ENCODE measurements around the gene CFAP91.

Gene CFAP91

DNA sequence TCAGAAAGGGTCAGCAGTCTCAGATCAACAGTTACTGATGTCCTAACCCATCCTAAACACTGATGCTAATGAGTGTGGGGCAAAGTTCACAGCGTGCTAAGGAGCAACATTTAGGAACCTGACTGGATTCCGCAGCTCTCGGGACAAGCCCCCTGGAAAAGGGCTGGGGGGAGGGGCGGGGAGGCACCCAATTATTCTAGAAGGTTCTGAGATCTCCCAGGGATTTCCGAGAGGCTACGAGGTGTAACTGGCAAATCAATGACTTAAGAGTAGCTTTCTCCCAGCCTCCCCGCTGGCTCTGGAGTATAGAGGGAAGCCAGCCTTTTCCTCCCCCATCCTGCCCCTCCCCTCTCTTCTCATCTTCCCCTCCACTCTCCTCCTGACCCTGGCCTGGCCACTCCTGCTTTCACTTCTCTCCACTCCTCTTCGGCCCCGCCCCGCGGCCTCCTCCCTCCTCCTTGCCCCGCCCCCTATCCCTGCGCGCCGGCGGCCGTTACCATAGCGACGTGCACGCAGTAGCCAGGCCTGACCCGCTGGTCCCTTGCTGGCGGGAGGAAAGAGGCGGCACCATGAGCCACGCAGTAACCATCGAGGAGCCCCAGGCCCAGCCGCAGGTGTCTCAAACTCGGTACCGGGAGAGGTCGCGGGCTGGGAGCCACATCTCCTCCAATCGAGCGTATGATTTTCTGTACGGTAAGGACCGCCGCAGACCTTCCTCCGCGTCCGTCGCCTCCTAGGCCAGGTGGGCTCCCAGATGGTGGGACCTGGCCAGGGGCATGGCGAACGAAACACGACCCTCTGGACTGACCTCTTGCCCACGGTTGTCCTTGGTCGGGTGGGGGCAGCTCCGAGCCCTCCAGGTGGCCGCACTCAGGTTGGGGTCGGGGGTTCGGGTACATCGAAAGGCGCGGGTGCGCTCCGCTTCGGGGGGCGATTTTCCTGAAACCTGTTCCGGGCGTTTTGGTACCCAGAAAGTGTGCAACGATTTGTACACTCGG, at the start of gene CFAP91:
TSS of gene CFAP91 (plus strand) at position 493 of the 998 bp plus-strand sequence. CDS start at position 570, 77 bp downstream.
- DNase-seq (ENCODE audit: low read depth) = peak; percentile 80

DNA sequence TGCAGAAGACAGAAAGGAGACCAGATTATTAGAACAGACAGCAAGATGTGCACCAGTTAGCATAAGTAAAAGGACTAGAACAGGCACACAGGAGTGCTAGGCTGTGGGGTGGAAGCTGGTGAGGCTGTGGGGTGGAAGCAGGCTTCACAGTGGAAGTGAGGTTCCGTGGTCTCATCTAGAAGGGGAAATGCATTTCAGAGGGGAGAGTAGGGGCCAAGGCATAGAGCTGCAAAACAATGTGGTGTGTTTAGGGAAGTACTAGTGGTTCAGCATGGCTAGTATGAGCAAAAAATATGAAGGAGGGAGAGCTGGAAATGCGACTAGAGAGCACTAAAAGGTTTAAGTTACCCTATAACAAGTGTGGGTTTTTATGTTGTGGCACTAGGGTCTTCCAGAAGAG, 48.9 kb upstream of the CFAP91 start:
- no peak for DNase-seq (ENCODE audit: low read depth)

DNA sequence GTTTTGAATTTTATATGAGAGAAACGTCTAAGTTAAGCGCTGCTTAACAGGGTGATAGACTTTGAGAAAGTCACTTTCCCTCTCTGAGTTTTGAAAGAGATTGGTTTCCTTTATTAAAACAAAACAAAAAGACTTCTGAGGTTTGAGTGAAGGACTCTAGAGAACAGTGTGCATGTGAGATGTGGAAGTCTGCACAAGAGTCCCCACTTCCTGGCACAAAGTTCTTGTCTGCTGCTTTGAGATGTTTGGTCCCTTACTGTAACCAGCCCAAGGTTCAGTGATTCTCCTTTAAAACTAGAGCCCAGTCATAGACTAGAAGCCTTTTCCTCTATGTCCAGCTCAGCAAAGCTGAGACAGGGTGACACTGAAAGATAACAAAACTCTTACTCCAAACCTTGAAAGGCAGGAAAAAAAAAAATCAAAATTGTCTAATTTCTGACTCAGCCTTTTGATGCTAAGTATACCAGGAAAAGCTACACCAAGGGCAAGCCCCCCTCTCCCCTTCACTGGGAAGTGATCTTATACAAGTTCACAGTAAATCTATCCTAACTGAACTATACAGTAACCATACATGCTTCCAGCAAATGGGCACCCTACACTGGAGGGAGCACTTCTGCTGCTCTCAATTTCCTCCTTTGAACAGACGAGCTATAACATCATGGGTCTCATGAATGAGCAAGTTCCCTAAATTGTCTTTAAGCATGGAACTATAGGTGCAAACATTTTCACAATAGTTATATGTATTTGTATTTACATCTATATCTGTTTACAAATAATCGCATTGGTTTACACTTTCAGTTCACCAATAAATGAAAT, 44.7 kb upstream of the CFAP91 start:
- DNase-seq (ENCODE audit: low read depth) = no peak

DNA sequence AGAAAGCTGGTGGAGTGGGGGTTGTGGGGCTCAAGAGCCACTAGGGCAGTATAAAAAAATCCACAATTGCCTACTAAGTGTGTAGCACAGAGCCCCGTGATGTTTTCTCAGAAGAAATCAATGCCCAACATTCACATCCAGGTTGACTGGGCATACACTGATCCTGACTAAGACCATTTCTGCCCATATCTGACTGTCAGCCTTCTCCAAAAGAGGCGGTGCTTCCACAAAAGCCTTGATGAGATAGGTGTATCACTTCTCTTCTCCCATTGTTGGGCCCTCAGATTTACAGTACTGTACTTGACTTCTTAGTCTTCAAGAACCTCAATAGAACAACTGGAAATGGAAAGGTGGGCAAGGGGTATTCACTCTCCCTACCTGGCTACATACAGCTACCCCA, 43.8 kb upstream of the CFAP91 start:
- no peak for DNase-seq (ENCODE audit: low read depth)

GRCh38 chr3:119659606-119660291, 43.1 kb upstream of the CFAP91 start:
- no peak for DNase-seq (ENCODE audit: low read depth)

DNA sequence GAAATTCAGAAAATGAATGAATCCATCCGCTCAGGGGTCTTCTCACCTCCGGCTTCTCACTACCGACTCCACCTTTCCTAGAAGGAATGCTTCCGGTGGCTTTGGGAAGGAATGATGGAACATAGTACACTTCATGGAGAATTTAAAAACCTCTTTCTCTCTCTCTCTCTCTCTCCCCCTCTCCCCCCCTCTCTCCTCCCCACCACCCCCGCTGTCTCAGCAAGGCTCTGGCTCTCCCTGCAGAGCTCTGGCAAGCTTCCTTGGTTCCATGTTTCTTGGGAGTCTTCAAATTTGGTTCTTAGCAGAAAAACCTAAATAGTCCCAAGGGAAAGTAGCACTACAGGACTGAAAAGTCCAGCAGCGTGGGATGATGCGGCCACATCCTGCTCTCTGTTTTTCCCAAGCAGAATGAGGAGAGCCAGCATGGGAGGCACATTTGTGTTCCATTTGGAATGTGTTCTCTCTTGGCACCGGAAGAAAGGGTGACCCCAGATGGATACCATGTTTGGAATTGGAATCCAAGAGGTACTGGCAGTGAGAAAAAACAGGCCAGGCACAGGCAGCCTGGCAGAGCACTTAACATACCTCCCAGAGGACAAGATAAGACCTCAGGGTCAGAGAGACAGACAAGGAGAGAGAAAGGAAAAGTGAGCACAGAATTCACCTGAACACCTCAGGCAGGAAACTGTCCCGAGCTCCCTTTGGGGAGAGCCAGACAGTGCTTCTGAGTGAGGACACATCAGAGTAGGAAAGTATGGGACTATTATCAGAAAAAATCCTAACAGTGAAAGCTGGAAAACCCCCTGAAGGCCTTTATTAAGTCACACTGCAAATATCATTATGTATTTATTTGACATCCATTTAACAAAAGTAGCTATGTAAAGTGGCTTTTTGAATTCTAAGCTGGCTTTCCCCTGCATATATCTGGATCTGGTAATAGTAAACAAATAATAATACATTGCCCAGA, 42.1 kb upstream of the CFAP91 start, which contains the start of gene POPDC2:
TSS of gene POPDC2 (minus strand) at position 116 of the 967 bp plus-strand sequence. CDS start 166 bp downstream, outside the sequence.
- no peak for DNase-seq (ENCODE audit: low read depth)

DNA sequence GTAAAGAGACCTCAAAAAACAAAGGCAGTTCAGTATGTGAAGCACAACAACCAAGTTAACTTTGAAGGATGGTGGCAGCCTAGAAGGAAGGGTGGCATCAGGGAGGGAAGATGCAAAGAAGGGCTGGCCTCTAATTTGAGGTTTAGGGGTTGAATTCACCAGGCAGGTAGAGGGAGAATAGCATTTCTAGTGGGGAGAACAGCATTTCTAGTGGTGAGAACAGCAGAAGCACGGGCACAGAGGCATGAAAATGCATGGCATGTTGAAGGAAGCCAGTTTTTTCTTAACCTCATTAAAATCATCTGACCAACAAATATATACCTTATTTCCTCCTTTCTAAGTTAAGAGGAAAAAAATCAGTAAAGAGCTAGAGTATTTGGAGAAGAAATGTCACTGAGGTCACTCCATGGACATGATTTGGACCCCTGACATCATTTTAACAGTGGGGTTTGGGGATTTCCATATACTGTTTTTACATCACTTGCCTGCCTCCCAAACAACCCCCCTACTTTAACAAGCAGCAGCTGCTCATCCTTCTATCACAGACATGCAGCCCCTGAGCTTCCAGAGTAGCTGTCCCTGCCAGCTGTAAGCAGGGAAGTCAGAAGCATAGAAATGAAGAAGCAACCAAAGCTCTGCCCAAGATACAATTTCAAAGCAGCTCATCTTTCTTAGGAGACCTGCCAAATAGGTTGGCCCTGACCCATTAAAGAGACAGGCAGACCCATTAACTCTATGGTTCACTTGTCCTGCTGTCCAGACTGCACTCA, 40.0 kb upstream of the CFAP91 start:
- no peak for DNase-seq (ENCODE audit: low read depth)

- DNase-seq (ENCODE audit: low read depth) = no peak
Observed at GRCh38 chr3:119663885-119664284, 38.9 kb upstream of the CFAP91 start.

GRCh38 chr3:119664370-119664769, 38.5 kb upstream of the CFAP91 start:
- DNase-seq (ENCODE audit: low read depth) = no peak

DNA sequence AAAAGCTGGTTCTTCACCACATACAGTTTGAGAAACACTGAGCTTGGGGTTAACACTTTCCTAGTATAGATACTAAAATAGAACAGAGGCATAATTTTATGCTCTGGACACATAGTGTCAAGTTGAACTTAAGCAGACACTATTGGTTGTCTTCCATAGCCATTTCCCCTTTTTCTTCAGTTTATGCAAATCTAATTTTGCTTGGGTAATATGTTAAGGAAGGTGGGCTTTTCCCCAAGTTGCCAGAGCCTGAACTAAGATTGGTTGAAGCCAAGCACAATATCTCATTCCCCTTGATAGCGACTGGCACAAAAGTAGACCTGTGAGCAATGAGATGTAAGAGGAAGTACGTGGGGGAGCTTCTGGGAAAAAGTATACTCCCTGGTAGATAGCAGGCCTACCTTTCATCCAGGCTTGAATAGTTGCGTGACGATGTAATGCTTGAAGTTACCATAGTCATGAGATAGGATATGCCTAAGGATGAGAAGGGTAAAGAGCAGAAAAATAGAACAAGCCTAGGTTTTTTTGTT, 37.9 kb upstream of the CFAP91 start:
- DNase-seq (ENCODE audit: low read depth) = no peak

- DNase-seq (ENCODE audit: low read depth) = no peak
Observed at GRCh38 chr3:119665954-119666559, 36.8 kb upstream of the CFAP91 start.

DNA sequence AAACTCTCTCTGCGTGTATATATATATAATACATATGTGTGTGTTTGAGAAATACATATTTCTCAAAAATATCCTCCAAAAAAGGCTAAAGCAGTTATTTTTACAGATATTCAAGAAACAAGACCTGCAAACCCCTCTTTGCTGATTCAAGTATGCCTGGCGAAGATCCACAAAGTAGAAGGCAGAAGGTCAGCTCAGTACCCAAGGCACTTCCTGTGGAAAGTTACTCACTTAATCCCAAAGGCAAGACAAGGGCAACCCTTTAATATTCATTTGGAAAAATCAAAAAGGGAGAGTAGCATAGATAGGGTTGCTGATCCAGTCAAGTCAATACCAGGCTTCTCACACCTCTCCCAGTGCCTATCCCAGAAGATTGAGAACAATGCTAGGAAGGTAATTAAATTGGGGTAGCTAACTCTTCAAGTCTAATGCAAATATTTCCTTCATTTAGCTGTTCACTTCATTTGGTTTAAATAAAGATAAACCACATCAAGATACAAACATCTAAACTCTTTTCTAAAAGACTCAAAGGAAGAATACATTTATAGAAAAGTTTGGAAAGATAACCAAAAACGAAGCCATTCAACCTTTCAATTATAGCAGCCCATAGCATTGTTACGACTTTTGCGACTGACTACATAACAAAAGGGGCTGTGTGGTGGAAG, 32.8 kb upstream of the CFAP91 start:
- no peak for DNase-seq (ENCODE audit: low read depth)

DNA sequence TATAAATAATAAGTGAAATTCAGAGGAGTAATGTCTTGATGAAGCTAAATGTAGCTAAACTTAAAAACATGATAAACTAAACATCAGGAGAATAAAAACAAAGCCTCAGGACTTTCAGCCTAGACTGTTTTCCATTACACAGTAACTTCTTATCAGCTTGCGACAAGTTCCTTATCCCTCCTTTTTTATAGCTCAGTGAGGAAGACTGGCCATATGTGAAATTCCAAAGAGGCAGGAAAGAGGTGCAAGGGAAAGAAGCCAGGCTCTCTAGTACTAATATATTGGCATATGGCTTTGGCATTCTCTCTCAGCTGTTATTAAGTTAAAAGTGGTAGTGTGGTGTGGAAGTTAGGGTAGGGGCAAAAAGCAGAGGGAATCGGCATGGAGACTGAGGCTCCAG, 30.0 kb upstream of the CFAP91 start:
- no peak for DNase-seq (ENCODE audit: low read depth)

GRCh38 chr3:119673875-119674274, 28.9 kb upstream of the CFAP91 start:
- no peak for DNase-seq (ENCODE audit: low read depth)

GRCh38 chr3:119675188-119675874, 27.5 kb upstream of the CFAP91 start:
- no peak for DNase-seq (ENCODE audit: low read depth)

DNA sequence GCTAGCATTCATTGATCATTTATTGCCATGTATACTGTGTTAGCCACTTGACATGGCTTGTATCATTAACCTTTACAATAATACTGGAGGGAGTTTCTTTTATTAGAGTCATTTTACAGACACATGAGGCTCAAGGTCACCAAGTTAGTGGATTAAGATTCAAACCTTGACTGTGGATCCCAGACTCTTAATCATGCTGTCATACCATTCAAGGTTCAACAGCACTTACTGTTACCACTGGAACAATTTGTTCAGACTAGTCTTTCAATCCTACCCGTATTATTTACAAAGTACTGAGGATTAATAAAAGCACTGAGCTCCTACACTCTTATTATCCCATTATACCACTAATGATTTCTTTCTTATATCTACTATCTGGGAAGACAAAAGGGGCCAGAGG, 26.8 kb upstream of the CFAP91 start:
- no peak for DNase-seq (ENCODE audit: low read depth)

- peak; percentile 89 for DNase-seq (ENCODE audit: low read depth)
Observed at GRCh38 chr3:119676771-119677640, 25.8 kb upstream of the CFAP91 start, which contains the start of gene COX17. Gene COX17 (minus strand): TSS chr3:119677406. CDS start chr3:119677310, 96 bp downstream.

Measured in activated T-cell treated with anti-CD3 and anti-CD28 coated beads for 48 hours (primary cell).